Measurements from ENCODE around the gene SUCLG1.

SUCLG1 gene

DNA sequence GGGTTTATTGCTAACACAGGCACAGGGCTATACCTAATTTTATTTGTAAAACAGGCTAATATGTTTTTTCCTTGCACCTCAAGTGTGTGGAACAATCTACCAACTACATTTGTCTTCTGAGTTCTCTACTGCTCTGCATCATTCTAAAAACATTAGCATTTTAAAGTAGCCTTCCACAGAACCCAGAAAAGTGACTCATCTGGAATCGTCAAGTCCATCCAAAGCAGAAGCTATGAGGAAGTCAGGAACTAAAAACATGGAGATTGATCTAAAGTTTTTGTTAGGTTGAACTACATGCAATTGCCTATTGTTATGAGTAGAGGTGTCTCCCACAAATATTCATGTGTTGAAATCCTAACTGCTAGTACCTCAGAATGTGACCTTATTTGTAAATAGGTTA, 70.9 kb downstream of the SUCLG1 start:
- no peaks in the 10 kb centered on the region for H3K4me1 ChIP-seq (ENCODE audit: control insufficient read depth, insufficient read depth, low read length, unreplicated experiment)
- H3K79me2 ChIP-seq (ENCODE audit: control insufficient read depth, insufficient read depth, low read length, unreplicated experiment) = no peaks in the 10 kb centered on the region
- no peak overlapping the region for H3K4me3 ChIP-seq (ENCODE audit: low read depth, low read length)
- peaks cover 9% of the 10 kb centered on the region for H3K27me3 ChIP-seq (ENCODE audit: insufficient read depth, low read length)
- no peak overlapping the region for H3K27ac ChIP-seq (ENCODE audit: low read depth, low read length)
- no peak overlapping the region for H2AFZ ChIP-seq (ENCODE audit: low read length, unreplicated experiment)
- H3K36me3 ChIP-seq (ENCODE audit: insufficient read depth, low read length) = no peaks in the 10 kb centered on the region

DNA sequence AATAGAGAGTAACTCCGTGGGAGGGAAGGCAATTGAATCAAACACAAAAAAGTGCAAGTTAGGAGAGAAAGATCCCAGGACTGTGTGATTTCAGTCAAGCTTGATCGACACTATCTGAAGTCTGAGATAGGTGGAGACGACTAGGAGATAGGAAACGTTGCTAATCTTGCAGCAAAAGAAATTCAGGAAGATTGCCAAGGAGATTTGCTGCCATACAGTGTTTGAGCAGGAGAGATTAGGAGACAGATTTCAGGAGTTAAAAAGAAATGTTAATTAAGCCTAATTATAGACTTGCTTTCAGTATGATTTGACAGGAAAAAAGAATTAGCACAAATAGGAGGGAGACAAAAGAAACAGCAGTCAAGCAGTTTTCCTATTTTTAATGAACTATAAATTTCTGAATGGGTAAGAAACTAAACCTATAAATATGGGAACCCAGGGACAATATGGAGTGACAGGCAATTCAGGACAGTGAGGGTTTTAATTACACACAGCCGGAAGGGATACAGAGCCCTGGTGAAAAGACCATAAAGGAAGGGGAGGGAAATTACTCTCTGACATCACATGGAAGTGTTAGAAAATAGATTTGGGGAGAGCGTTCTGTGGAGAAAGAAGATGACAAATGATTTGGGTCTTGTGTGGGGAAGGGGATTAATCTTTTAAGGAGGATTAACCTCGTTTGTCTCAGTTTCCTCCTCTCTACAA, 72.6 kb downstream of the SUCLG1 start:
- H3K4me3 ChIP-seq (ENCODE audit: low read depth, low read length) = no peak overlapping the region
- H3K79me2 ChIP-seq (ENCODE audit: control insufficient read depth, insufficient read depth, low read length, unreplicated experiment) = no peaks in the 10 kb centered on the region
- no peaks in the 10 kb centered on the region for H3K4me1 ChIP-seq (ENCODE audit: control insufficient read depth, insufficient read depth, low read length, unreplicated experiment)
- no peak overlapping the region for H2AFZ ChIP-seq (ENCODE audit: low read length, unreplicated experiment)
- peaks cover 13% of the 10 kb centered on the region for H3K27me3 ChIP-seq (ENCODE audit: insufficient read depth, low read length)
- no peak overlapping the region for H3K27ac ChIP-seq (ENCODE audit: low read depth, low read length)
- H3K36me3 ChIP-seq (ENCODE audit: insufficient read depth, low read length) = no peaks in the 10 kb centered on the region

- H3K36me3 ChIP-seq (ENCODE audit: insufficient read depth, low read length) = no peaks in the 10 kb centered on the region
- H3K27ac ChIP-seq (ENCODE audit: low read depth, low read length) = no peak overlapping the region
- no peaks in the 10 kb centered on the region for H3K79me2 ChIP-seq (ENCODE audit: control insufficient read depth, insufficient read depth, low read length, unreplicated experiment)
- H3K27me3 ChIP-seq (ENCODE audit: insufficient read depth, low read length) = peaks cover 13% of the 10 kb centered on the region
- H2AFZ ChIP-seq (ENCODE audit: low read length, unreplicated experiment) = no peak overlapping the region
- H3K4me3 ChIP-seq (ENCODE audit: low read depth, low read length) = no peak overlapping the region
- no peaks in the 10 kb centered on the region for H3K4me1 ChIP-seq (ENCODE audit: control insufficient read depth, insufficient read depth, low read length, unreplicated experiment)
Observed at GRCh38 chr2:84383271-84383670, 75.8 kb downstream of the SUCLG1 start.

DNA sequence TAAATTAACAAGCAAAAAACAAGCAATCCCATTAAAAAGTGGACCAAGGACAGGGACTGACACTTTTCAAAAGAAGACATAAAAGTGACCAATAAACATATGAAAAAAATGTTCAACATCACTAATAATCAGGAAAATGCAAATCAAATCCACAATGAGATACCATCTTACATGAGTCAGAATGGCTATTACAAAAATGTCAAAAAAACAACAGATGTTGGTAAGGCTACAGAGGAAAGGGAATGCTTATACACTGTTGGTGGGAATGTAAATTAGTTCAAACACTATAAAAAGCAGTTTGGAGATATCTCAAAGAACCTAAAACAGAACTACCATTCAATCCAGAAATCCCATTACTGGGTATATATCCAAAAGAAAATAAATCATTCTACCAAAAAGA, 78.2 kb downstream of the SUCLG1 start:
- Histone ChIP-seq H3K79me2 (ENCODE audit: control insufficient read depth, insufficient read depth, low read length, unreplicated experiment) (no peaks in the 10 kb centered on the region), H3K27ac (ENCODE audit: low read depth, low read length) (no peak overlapping the region), H3K4me3 (ENCODE audit: low read depth, low read length) (no peak overlapping the region), H3K27me3 (ENCODE audit: insufficient read depth, low read length) (0 out of 2 replicates have a peak, but pooled peaks cover 6% of the 10 kb centered on the region), H3K4me1 (ENCODE audit: control insufficient read depth, insufficient read depth, low read length, unreplicated experiment) (no peaks in the 10 kb centered on the region), H2AFZ (ENCODE audit: low read length, unreplicated experiment) (no peak overlapping the region), H3K36me3 (ENCODE audit: insufficient read depth, low read length) (no peaks in the 10 kb centered on the region)

GRCh38 chr2:84378960-84379359, 80.1 kb downstream of the SUCLG1 start:
- no peak overlapping the region for H3K4me3 ChIP-seq (ENCODE audit: low read depth, low read length)
- H3K79me2 ChIP-seq (ENCODE audit: control insufficient read depth, insufficient read depth, low read length, unreplicated experiment) = no peaks in the 10 kb centered on the region
- H3K36me3 ChIP-seq (ENCODE audit: insufficient read depth, low read length) = no peaks in the 10 kb centered on the region
- H3K4me1 ChIP-seq (ENCODE audit: control insufficient read depth, insufficient read depth, low read length, unreplicated experiment) = no peaks in the 10 kb centered on the region
- no peak overlapping the region for H3K27ac ChIP-seq (ENCODE audit: low read depth, low read length)
- 0 out of 2 replicates have a peak, but pooled peaks cover 6% of the 10 kb centered on the region for H3K27me3 ChIP-seq (ENCODE audit: insufficient read depth, low read length)
- no peak overlapping the region for H2AFZ ChIP-seq (ENCODE audit: low read length, unreplicated experiment)

DNA sequence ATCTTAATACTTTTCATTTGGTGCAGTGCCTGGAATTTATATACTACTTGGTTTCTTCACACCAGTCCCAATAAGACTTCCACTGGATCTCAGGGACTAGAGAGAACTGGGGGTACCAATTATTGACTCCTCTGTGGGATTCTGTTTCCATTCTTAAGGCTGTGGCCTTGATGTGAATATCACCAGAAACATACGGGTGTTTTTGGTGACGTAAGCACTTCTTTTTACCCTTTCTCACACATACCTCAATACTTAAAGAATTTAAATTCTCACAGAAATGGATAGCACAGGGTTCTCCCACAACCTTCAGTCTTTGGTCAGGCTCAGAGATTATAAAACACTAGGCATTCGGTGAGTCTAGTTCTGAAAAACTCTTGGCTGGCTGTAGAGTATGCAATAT, 84.1 kb downstream of the SUCLG1 start:
- H3K36me3 ChIP-seq (ENCODE audit: insufficient read depth, low read length) = no peaks in the 10 kb centered on the region
- H3K27ac ChIP-seq (ENCODE audit: low read depth, low read length) = no peak overlapping the region
- no peak overlapping the region for H2AFZ ChIP-seq (ENCODE audit: low read length, unreplicated experiment)
- no peaks in the 10 kb centered on the region for H3K4me1 ChIP-seq (ENCODE audit: control insufficient read depth, insufficient read depth, low read length, unreplicated experiment)
- no peak overlapping the region for H3K4me3 ChIP-seq (ENCODE audit: low read depth, low read length)
- H3K27me3 ChIP-seq (ENCODE audit: insufficient read depth, low read length) = no peaks in the 10 kb centered on the region
- H3K79me2 ChIP-seq (ENCODE audit: control insufficient read depth, insufficient read depth, low read length, unreplicated experiment) = no peaks in the 10 kb centered on the region

- Histone ChIP-seq H3K4me3 (ENCODE audit: low read depth, low read length) (no peak overlapping the region), H3K36me3 (ENCODE audit: insufficient read depth, low read length) (no peaks in the 10 kb centered on the region), H2AFZ (ENCODE audit: low read length, unreplicated experiment) (no peak overlapping the region), H3K4me1 (ENCODE audit: control insufficient read depth, insufficient read depth, low read length, unreplicated experiment) (no peaks in the 10 kb centered on the region), H3K27me3 (ENCODE audit: insufficient read depth, low read length) (no peaks in the 10 kb centered on the region), H3K79me2 (ENCODE audit: control insufficient read depth, insufficient read depth, low read length, unreplicated experiment) (no peaks in the 10 kb centered on the region), H3K27ac (ENCODE audit: low read depth, low read length) (no peak overlapping the region)
Observed at GRCh38 chr2:84373866-84374265, 85.2 kb downstream of the SUCLG1 start.
